Urothelium cell line (cell line): ENCODE data around the gene SEMA6B.
"Not testable (repeated sequence)": the region's sequence is repeated elsewhere in the genome, so short reads cannot be mapped to it uniquely, and the experiment has no call there.

Experiments used
- DNase-seq: peaks from one replicate; pipeline ENCODE4 v3.0.0; 2011; ENCODE audit warnings: low spot score, mixed read lengths
- FAIRE-seq: peaks from 2 replicates; lab custom pipeline; 2011; peaks lifted over from hg19 to GRCh38; lab: Jason Lieb, UNC

Gene SEMA6B

DNA sequence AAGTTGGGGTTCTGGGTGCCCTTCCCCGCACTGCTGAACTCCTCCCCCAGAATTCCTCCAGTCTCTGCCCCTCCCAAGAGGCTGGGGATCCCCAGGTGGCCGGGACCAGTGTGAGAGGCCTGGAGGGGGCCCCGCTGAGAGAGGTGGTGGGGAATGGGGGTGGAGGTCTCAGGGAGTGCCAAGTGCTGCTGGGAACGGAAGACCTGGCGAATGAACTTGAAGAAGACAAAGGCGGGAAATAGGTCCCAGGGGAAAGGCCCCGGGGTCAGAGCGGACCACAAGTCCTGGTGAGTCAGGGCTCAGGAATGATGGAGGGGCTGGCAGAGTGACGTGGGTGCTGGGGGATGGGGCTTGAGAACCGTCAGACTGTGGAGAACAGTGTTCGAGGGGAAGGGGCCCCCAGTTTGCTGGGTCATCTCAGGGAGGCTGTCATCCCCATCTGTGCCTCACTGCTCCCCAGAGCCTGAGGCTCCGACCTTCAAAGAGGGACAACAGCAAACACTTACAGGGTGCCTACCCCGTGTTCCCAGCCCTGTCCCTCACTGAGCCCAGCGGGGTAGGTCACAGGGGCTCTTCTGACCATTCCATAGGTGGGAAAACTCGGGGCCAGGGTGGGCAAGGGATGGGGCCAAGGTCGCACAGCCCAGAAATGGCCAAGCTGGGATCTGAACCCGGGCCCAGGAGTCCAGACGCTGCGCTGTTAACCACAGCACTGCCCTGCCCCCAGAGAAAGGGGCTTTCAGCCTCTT is 16.0 kb upstream of the SEMA6B start:
- DNase-seq (peak; percentile 92), FAIRE-seq (no peak)

DNA sequence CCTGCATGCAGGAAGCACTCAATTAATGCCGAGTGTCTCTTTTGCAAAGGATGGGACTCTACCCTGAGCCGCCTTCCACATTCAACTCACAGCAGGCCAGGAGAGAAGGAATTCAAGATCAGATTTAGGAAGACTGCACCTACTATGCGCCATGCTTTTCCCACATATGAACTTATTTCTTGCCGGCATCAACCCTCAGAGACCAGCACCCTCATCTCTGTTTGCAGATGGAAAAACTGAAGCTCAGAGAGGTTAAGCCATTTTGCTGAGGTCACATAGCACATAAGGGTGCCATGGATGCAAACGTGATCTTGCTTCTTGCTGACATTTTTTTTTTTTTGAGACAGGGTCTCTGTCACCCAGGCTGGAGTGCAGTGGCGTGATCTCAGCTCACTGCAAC is 14.2 kb upstream of the SEMA6B start:
- FAIRE-seq (no peak), DNase-seq (no peak)

DNA sequence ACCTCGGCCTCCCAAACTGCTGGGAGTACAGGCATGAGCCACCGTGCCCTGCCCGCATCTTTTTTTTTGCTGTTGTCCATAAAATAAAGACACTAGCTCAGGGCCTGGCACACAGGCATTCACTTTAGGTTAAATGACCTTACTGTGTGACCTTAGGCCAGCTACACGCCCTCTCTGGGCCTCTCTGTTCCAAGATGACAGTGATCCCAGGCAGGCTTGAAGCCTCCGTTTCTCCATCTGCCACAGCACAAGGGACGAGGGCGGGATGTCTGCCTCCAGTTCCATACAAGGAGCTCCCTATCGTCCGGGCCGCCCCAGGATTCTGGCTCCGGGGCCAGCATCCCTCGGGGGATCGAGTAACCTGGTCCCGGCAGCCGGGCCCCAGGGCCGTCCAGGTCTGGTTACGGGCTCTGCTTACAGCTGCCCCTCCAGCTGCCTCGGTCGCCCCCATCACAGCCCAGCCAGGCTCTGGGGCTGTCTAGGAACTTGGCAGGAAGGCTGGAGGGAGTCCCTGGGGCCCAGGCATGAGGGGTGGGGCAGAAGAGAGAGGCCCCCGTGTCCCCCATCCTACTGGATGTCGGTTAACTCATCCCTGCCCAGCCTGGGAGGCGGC is 11.9 kb upstream of the SEMA6B start:
- DNase-seq (no peak), FAIRE-seq (no peak)

DNA sequence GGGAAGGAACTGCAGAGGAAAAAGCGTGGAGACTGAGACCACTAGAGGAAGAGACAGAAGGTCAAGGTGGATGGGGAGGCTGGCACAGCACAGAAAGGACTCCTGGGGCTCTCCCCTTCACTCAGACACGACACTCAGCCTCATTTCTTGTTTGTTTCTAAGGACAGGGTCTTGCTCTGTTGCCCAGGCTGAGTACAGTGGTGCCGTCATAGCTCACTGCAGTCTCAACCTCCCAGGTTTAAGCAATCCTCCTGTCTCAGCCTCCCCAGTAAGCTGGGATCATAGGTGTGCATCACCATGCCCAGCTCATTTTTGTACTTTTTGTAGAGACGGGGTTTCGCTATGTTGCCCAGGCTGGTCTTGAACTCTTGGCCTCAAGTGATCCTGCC is 11.4 kb upstream of the SEMA6B start:
- FAIRE-seq = no peak
- no peak for DNase-seq

DNA sequence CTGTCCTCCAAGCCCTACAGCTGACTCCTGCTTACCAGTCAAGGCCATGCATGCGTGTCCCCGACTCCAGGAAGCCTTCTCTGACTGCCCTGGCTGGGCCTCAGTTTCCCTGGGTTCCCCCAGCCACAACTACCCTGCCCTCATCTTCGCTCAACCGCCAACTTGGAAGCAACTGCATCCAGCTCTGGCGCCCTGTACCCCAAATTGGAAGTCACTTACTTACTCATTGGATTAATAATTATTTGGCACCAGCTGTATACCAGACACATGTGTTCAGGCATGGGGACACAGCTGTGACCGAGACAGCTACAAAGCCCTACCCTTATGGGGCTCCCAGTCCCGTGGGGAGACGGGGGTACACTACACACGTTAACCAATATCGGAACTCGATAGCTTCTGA is 10.9 kb upstream of the SEMA6B start:
- DNase-seq (no peak), FAIRE-seq (no peak)

DNA sequence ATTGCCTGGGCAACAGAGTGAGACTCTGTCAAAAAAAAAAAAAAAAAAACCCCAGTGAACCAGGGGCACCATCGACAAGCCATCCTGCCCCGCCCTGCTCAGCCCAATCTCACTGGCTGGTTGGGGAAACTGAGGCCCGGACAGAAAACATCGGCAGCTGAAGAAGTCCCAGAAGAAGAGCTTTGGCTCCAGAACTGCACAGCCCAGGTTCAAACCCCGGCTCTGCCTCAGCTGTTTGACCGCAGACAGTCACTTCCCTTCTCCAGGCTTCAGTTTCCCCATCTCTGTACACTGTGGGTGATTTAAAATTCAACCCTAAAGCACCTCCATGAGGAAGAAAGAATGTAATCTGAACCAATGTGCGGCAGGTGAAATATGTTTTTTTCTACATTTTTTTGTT is 9.4 kb upstream of the SEMA6B start:
- DNase-seq (no peak), FAIRE-seq (no peak)

DNA sequence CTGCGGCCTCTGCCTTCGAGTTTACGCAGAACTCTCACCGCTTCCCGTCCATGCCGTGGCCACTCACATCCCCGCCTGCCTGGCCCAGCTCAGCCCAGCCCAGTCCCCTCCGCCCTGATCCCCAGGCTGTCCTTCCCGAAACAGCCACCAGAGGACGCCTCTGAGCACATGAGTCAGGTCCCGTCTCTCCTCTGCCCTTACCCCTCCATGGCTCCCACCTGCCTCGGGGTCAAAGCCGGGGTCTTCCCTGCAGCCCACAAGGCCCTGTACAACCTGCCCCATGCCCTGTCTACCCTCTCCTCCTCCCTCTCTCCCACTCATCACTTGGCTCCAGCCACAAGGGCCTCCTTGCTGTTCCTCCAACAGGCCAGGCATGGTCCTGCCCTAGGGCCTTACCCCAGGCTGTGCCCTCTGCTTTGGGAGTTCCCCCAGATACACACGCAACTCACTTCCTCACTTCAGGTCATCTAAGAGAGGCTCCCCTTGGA is 8.1 kb upstream of the SEMA6B start:
- DNase-seq = peak; percentile 40

DNA sequence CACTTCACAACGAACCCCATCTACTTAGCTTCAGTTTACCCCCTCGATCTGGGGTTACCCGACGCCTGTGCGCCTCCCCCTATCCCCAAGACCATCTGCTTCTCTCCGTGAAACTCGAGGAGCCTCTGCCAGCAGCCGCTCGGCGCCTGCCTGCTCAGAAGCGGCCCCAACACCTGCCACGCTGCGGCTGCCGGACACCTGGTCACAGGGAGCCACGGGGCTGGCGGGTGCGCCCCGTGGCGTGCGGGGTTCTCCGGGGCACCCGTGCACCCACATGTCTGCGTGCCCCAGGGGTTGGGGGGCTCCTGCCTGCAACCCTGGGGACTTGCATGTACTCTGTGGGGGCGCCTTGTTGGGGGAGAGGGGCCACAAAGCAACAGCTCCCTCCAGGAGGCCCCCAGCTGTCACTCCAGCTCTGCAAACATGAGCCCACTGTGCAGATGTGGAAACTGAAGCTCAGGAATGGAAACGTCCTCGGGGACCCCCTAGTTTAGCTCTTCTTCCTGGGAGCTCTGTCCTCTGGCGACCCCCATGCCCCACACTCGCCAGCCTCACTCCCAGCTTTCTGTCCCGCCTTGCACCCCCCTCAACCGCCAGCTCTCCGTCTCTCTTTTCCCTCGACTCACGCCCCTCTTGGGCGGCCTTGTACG is 7.0 kb upstream of the SEMA6B start:
- DNase-seq = no peak
- FAIRE-seq = no peak

More for the DNA sequence above, 8.1 kb upstream of the SEMA6B start:
- peak; percentile 61 for FAIRE-seq

DNA sequence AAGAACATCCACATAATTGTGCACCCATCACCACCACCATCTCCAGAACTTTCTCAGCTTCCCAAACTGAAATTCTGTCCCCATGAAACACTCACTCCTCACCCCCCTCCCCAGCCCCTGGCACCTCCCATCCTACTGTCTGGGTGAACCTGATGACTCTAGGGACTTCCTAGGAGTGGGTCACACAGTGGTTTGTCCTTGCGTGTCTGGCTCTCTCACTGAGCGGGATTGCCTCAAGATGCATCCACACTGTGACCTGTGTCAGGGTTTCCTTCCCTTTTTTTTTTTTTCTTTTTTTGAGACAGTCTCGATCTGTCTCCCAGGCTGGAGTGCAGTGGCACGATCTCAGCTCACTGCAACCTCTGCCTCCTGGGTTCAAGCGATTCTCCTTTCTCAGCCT is 4.1 kb upstream of the SEMA6B start:
- not testable (repeated sequence) for DNase-seq, FAIRE-seq

DNA sequence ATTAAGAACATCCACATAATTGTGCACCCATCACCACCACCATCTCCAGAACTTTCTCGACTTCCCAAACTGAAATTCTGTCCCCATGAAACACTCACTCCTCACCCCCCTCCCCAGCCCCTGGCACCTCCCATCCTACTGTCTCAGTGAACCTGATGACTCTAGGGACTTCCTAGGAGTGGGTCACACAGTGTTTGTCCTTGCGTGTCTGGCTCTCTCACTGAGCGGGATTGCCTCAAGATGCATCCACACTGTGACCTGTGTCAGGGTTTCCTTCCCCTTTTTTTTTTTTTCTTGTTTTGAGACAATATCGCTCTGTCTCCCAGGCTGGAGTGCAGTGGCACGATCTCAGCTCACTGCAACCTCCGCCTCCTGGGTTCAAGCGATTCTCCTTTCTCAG is 2.6 kb upstream of the SEMA6B start:
- FAIRE-seq, DNase-seq: not testable (repeated sequence)

DNA sequence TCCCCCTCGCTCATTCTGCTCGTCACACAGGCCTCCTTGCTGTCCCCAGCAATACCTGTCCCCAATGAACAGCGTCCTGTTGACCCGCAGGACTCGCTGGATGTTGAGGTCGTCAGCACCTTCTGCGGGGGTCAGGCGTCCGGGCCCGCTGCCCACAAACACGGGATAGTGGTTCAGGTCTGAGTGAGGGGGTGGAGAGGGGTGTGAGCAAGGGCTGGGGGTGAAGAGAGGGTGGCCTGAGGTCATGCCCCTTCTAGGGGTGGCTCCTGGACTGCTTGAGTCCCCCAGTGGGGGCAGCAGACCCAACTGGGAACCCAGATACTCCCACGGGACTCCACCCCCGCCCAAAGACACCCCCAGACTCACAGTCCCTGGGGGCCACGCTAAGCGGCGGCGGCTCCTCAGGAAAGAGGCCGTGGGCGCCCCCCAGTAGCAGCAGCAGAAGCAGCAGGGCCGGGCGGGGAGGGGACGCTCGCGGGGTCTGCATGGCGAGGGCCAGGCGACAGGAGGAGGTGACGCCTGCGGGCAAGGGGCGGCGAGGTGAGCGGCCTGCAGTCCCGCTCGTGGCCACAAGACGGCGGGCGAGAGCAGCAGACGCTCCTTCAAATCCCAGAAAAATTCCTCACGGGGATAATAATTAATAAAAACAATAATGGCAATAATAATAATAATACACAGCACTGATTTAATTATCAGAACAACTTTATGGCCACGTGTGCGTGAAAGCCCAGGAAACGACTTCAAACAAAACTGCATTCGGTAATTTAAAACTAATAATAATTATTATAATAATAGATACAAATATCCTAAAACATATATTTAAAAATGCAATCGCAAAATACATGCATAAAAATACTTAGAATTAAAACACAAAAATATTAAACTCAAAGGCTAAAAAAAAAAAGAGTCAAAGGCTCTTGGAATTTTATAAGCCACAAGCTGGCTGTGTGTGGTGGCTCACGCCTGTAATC is 1.2 kb downstream of the SEMA6B start:
- FAIRE-seq (no peak), DNase-seq (peak; percentile 52)

DNA sequence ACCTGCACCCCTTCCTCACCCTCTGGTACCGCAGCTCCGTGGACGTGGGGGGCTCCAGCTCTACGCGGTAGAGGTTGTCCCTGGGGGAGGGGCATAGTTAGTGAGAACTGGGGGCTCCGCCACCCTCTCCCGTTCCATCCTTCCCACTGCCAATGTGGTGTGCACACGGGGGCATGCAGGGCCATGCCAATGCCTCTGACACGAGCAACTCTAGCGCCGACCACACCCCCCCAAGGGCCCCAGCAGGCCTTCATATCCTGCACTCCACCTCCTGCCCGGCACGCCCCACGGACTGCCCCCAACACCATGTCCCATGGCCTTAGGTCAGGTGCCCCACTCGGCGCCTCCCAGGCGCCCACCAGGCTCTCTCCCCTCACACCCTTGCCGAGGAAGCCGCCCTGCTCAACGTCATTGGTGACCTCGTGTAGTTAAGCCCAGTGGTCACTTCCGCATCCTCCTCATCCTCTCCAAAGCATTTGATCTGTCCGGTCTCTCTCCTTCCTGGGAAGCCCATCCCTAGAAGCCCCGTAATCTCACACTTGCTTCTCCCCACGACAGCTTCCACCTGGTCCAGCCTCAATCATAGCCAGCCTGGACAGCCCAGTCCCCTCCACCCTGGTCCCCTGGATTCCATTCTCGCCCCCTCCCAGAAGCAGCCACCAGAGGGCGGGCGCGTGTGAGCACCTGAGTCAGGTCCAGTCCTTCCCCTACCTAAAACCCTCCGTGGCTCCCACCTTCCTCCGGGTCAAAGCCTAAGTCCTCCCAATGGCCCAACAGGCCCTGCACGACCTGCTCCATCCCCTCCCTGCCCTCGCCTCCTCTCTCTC is 2.1 kb downstream of the SEMA6B start:
- FAIRE-seq (no peak), DNase-seq (no peak)

DNA sequence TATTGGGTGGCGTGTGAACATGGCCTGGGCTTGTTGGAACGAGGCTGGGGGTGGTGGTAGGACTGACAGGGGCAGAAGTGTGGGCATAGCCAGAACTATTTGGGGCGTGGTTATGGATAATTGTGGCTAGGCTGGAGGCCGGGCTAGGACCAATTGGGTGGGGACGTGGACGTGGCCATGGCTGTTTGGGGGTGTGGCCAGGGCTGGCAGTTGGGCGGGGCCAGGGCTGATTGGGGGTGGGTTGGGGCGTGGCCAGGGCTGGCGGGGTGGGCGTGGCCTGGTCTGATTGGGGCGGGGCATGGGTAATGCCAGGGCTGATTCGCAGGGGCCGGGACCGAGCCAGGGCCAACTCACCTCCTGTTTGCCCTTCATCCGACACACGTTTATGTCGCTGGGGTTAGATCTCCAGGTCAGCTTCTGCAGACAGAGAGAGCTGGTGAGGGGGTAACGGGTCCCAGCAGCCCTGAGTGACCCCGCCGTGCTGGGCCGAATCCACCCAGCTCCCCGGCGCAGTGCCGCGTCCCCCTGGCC is 2.8 kb downstream of the SEMA6B start:
- no peak for FAIRE-seq

DNA sequence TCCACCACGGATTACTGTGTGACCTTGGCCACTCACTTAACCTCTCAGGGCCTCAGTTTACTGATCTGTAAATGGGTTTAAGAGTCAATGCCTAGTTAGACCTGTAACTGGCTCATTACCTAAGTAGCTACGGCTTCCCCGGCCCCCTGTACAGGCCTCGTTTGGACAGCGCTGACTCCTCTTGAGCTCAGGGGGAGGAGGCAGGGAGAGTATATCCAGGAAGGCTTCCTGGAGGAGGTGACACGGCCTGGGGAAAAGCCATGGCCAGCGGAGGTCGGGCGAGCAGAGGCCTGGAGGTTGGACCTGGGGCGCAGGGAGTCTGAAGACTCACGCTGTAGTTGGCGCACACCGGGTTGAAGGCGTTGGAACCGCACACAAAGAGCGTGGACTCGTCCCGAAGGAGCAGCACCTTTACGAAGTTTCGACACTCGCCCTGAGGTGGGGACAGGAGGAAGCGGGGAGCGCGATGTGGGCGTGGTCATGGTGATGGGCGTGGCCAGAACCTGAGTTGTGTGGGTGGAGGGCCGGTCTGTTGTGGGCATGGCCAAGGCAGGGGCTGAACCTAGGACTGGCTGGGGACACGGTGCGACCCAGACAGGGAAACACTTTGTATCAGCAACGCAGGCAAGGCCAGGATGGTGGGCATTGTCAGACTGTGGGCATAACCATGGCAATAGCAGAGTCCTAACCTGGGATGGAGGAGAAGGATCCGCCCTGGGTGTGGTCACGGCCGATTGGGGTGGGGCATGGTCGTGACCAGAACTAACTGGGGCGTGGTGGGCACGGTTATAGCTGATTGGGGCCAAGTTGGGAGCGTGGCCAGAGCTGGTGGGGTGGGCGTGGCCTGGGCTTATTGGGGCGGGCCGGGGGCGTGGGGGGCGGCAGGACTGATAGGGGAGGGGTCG is 3.6 kb downstream of the SEMA6B start:
- FAIRE-seq = no peak
- DNase-seq = no peak

More for the DNA sequence above, 2.8 kb downstream of the SEMA6B start:
- DNase-seq = peak; percentile 72

DNA sequence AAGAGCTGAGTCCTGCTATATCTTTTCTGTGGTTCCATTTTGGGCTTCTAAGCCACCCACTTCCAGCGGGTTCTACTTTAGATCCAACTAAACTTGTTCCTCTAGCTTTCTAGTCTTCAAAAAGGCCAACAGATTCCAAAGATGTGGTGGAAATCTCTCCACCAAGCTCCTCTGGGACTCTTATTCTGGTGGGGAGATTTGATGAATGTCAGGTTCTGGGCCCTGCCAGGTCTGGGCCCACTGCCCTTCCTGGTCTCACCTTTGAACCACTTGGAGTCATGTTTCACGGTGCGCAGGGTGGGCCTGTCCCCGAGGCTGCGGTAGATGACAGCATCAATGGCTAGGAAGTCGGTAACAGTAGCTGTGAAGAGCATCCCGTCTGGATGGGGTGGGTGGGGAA is 4.8 kb downstream of the SEMA6B start:
- no peak for DNase-seq
- no peak for FAIRE-seq

DNA sequence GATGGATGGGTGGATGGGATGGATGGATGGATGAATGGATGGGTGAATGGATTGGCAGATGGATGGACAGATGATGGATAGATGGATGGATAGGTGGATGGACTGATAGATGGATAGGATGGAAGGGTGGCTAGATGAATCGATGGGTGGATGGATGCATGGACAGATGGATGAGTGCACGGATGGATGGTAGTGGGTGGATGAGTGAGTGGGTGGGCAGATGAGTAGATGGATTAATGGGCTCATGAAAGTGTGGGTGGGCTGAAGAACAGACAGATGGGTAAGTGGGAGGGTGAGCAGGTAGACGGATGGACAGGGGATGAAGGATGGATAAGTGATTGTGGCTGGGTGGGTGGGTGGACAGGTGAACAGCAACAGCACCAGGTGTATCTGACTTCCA is 5.7 kb downstream of the SEMA6B start:
- no peak for DNase-seq
- no peak for FAIRE-seq

DNA sequence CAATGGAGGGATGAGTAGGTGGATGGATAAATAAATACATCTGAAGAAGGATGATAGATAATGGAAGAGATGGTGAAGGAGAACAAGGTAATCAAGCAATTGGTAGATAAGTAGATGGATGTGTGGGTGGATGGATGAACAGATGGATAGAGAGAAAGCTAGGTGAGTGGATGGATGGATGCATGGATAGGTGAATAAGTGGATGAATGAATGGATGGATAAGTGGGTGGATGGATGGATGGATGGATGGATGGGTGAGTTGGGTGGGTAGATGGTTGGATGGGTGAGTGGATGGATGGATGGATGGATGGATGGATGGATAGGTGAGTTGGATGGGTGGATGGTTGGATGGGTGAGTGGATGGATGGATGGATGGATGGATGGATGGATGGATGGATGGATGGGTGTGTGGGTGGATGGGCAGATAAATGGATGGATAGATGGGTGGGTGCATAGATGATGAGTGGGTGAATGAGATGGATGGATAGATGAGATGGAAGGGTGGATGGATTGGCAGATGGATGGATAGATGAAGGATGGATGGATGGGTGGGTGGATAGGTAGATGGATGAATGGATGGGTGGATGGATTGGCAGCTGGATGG is 6.3 kb downstream of the SEMA6B start:
- FAIRE-seq = peak; percentile 72

DNA sequence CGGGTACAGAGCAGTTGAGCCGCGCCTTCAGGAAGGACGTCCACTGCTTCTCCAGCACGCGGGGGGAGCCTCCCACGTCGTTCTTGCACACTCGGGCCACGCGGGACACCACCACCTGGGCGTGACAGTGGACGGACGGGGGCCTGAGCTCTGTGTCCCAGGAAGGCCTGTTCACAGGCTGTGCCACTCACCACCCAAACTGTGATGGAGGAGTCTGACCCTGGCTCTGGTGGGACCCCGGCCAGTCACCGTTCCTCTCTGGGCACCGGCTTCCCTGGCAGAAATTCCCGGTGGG is 7.0 kb downstream of the SEMA6B start:
- DNase-seq = no peak
- no peak for FAIRE-seq

More for the DNA sequence above, 6.3 kb downstream of the SEMA6B start:
- no peak for DNase-seq
